Activated CD8-positive, alpha-beta T cell treated with anti-CD3 and anti-CD28 coated beads for 36 hours (primary cell): ENCODE data around the gene CD5L. TPM values are rescaled to one million over a fixed set of nuclear protein-coding genes. Genes with fewer than 3 reads are reported as not detected.

Experiments
- ATAC-seq: fragments of 200-7000 bp; cut with Tn5 transposase; one replicate; pipeline ENCODE4 v1.10.0; 2021; ENCODE audit warnings: mild to moderate bottlenecking, moderate library complexity
- CTCF ChIA-PET: fragments of 350-600 bp; sonication (Branson Sonifier 250); formaldehyde crosslinking; loops from one replicate; lab custom pipeline; 2021; ENCODE audit warnings: antibody characterized with exemption; lab: Charles Lee
- POLR2A ChIA-PET: fragments of 350-600 bp; sonication (Branson Sonifier 250); formaldehyde crosslinking; loops from one replicate; lab custom pipeline; 2021; ENCODE audit warnings: antibody characterized with exemption; lab: Charles Lee
- DNase-seq: peaks from one replicate; pipeline ENCODE4 v3.0.0-alpha.2; 2020
- H3K27ac Mint-ChIP-seq: one replicate; pipeline ENCODE4 v1.8.0; 2021; ENCODE audit warnings: mild to moderate bottlenecking, mixed read lengths
- H3K27me3 Mint-ChIP-seq: one replicate; pipeline ENCODE4 v1.8.0; 2021; ENCODE audit warnings: mixed read lengths
- H3K36me3 Mint-ChIP-seq: one replicate; pipeline ENCODE4 v1.8.0; 2021; ENCODE audit warnings: low read depth, mixed read lengths
- H3K4me1 Mint-ChIP-seq: one replicate; pipeline ENCODE4 v1.8.0; 2021; ENCODE audit warnings: low read depth, mixed read lengths
- H3K4me3 Mint-ChIP-seq: one replicate; pipeline ENCODE4 v1.8.0; 2021; ENCODE audit warnings: mild to moderate bottlenecking, moderate library complexity, mixed read lengths
- H3K9me3 Mint-ChIP-seq: one replicate; pipeline ENCODE4 v1.8.0; 2021; ENCODE audit warnings: mixed read lengths
- intact Hi-C: fragments of 100-400 bp; cut with micrococcal nuclease; formaldehyde crosslinking; loops from one replicate; pipeline ENCODE4 v1.10.0; 2022
- total RNA-seq, 2 experiments: library from RNA; stranded (reverse); gene quantifications; one replicate each; pipeline ENCODE4 v1.2.3, GENCODE V29; 2021
- TF ChIP-seq, protein P1 (sequence below): fragments of 200-600 bp; IDR thresholded peaks from one replicate; pipeline ENCODE4 v1.8.0; 2022; ENCODE audit warnings: antibody characterized with exemption, mild to moderate bottlenecking

CD5L gene
- total RNA-seq, 2 experiments from 2014 or later: not detected

DNA sequence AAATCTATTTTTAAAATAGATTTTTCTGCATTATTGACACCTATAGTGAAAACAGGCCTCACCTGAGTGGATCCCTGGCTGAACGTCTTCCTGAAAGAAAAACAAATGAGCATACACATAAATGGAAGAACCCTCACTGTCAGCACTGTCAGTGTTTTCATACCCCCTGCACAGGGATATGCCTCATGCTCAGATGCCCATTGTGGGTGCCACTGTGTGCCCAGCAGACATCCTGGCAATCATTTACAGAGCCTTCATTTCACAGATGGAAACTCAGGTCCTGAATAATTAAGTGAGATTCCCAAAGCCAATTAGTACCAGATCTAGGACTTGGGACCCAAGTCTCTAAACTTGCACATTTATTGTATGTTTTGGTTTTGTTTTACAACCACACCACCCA is 41.6 kb downstream of the CD5L start:
- no peaks in the 10 kb centered on the region for H3K4me1 Mint-ChIP-seq
- intact Hi-C loops: no loop called here
- TF ChIP-seq, protein P1, sequence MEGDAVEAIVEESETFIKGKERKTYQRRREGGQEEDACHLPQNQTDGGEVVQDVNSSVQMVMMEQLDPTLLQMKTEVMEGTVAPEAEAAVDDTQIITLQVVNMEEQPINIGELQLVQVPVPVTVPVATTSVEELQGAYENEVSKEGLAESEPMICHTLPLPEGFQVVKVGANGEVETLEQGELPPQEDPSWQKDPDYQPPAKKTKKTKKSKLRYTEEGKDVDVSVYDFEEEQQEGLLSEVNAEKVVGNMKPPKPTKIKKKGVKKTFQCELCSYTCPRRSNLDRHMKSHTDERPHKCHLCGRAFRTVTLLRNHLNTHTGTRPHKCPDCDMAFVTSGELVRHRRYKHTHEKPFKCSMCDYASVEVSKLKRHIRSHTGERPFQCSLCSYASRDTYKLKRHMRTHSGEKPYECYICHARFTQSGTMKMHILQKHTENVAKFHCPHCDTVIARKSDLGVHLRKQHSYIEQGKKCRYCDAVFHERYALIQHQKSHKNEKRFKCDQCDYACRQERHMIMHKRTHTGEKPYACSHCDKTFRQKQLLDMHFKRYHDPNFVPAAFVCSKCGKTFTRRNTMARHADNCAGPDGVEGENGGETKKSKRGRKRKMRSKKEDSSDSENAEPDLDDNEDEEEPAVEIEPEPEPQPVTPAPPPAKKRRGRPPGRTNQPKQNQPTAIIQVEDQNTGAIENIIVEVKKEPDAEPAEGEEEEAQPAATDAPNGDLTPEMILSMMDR: no peak
- DNase-seq (no peak), ATAC-seq (no peak)
- ChIA-PET CTCF (no interaction called here), POLR2A (no interaction called here)
- no peaks in the 10 kb centered on the region for H3K9me3 Mint-ChIP-seq
- no peak overlapping the region for H3K27ac Mint-ChIP-seq
- H3K36me3 Mint-ChIP-seq: no peaks in the 10 kb centered on the region
- no peaks in the 10 kb centered on the region for H3K27me3 Mint-ChIP-seq
- H3K4me3 Mint-ChIP-seq: no peak overlapping the region

- no peak for ATAC-seq
These were observed 43.4 kb downstream of the CD5L start for GRCh38 chr1:157798211-157798610.

DNA sequence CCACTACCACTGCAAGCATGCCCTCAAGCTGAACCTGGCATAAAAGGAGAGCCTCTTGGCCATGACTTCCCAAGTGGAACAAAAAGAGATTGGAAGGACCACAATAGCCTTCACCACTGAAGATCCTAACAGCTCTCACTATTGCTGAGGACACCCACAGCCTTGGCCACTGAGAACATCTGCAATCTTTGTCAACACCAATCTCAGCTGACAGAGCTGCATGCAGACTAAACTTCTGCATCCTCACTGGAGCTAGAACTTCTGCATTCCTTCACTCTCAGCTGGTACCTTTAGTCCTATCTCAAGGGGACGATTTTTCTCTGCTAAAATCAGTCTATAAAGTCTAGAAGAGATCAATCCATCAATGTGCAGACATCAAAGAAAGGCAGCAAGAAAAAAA is 56.4 kb downstream of the CD5L start:
- CTCF ChIA-PET: interaction anchor here (1.0 kb wide), 1 partner anchor 11 kb away, joined by 3 read pairs; no protein-coding TSS in a partner anchor
- H3K27ac Mint-ChIP-seq: no peak overlapping the region
- TF ChIP-seq, protein P1: no peak
- no peak for ATAC-seq
- H3K36me3 Mint-ChIP-seq: no peaks in the 10 kb centered on the region
- no peak overlapping the region for H3K4me3 Mint-ChIP-seq
- peaks cover 1% of the 10 kb centered on the region for H3K9me3 Mint-ChIP-seq
- intact Hi-C loops: no loop called here
- POLR2A ChIA-PET: no interaction called here
- no peak for DNase-seq
- peaks cover 7% of the 10 kb centered on the region for H3K4me1 Mint-ChIP-seq
- H3K27me3 Mint-ChIP-seq: peaks cover 7% of the 10 kb centered on the region

More at GRCh38 chr1:157798211-157798610, 43.4 kb downstream of the CD5L start:
- TF ChIP-seq, protein P1: no peak
- ChIA-PET POLR2A (no interaction called here), CTCF (no interaction called here)
- Mint-ChIP-seq H3K9me3 (peaks cover 8% of the 10 kb centered on the region), H3K27ac (no peak overlapping the region), H3K27me3 (no peaks in the 10 kb centered on the region), H3K36me3 (no peaks in the 10 kb centered on the region), H3K4me1 (no peaks in the 10 kb centered on the region), H3K4me3 (no peak overlapping the region)
- no peak for DNase-seq
- intact Hi-C loops: no loop called here

DNA sequence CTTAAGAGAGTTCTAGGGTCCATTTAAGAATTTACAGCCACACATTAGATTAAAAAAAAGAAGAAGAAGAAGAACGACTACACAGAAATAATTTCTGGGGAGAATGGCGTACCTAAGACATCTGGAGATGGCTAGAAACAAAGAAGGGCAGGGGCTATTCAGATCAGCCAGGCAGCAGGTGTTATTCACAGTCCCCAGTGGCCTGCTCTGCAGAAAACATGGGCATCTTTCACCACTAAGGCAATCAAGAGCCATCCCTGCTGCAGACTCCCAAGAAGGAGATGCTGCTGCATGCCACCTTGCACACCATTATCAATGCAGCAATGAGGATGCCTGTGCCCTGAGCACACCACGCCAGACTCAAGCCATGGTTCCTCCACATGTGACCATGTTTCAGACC is 56.8 kb downstream of the CD5L start:
- ChIA-PET CTCF (no interaction called here), POLR2A (no interaction called here)

GRCh38 chr1:157782931-157783330 is 58.7 kb downstream of the CD5L start:
- ATAC-seq: no peak
- no peak overlapping the region for H3K4me3 Mint-ChIP-seq
- CTCF ChIA-PET: no interaction called here
- DNase-seq: no peak
- intact Hi-C loops: no loop called here
- POLR2A ChIA-PET: no interaction called here
- peaks cover 7% of the 10 kb centered on the region for H3K4me1 Mint-ChIP-seq
- no peaks in the 10 kb centered on the region for H3K9me3 Mint-ChIP-seq
- TF ChIP-seq, protein P1: no peak
- peaks cover 7% of the 10 kb centered on the region for H3K27me3 Mint-ChIP-seq
- H3K27ac Mint-ChIP-seq: no peak overlapping the region
- H3K36me3 Mint-ChIP-seq: no peaks in the 10 kb centered on the region

More for the DNA sequence above, 56.8 kb downstream of the CD5L start:
- peaks cover 7% of the 10 kb centered on the region for H3K27me3 Mint-ChIP-seq
- no peak overlapping the region for H3K4me3 Mint-ChIP-seq
- intact Hi-C loops: no loop called here
- ATAC-seq (no peak), DNase-seq (no peak)
- peaks cover 7% of the 10 kb centered on the region for H3K4me1 Mint-ChIP-seq
- H3K27ac Mint-ChIP-seq: no peak overlapping the region
- H3K36me3 Mint-ChIP-seq: no peaks in the 10 kb centered on the region
- TF ChIP-seq, protein P1: no peak
- H3K9me3 Mint-ChIP-seq: peaks cover 1% of the 10 kb centered on the region
